ENCODE results near the gene GSG1L. TPM values are rescaled to one million over a fixed set of nuclear protein-coding genes. Genes with fewer than 3 reads are reported as not detected.
A peak's percentile ranks its signal among the peaks of the same experiment; 100 is the strongest.

The GSG1L gene
- total RNA-seq, 1 donor from 2014 or later: not detected

DNA sequence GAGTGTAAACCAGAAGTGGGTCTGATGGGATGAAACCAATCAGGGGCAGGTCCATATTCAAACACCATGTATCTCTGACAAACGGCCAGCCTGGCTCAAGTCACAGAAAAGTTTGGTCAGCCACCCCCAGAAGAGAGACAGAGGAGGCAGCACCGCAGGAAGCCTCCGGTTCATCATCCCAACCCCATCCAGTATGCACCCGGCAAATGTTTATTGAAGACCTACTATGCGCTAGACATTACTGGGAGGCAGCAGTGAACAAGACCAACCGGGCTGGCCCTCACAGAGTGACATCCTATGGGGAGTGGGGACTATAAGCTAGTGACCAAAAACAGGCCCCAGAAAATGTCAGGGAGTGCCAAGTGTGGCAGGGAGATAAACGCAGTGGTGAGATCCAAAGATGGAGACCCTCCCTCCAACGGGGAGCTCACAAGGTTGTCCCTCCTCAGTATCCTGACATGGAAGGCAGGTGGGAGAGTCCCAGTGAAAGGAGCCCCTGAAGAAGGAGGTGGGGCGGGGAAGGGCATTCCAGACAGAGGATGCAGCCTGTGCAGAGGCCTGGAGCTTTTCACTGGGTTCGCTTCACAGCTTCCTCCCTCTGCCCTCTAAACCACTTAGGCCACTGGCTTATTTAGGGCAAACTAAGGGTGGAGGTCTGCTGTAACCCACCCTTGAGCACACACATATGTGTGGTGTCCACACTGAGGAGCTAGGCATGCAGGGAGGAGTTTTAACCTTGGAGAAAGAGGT, 2.0 kb downstream of the GSG1L start:
- peaks cover 3 to 14% of the 10 kb centered on the region in 2 donors for H3K4me1 ChIP-seq
- peak overlapping the region in 1 of 2 donors; percentile 64 for H3K27ac ChIP-seq
- TF ChIP-seq, protein P1, sequence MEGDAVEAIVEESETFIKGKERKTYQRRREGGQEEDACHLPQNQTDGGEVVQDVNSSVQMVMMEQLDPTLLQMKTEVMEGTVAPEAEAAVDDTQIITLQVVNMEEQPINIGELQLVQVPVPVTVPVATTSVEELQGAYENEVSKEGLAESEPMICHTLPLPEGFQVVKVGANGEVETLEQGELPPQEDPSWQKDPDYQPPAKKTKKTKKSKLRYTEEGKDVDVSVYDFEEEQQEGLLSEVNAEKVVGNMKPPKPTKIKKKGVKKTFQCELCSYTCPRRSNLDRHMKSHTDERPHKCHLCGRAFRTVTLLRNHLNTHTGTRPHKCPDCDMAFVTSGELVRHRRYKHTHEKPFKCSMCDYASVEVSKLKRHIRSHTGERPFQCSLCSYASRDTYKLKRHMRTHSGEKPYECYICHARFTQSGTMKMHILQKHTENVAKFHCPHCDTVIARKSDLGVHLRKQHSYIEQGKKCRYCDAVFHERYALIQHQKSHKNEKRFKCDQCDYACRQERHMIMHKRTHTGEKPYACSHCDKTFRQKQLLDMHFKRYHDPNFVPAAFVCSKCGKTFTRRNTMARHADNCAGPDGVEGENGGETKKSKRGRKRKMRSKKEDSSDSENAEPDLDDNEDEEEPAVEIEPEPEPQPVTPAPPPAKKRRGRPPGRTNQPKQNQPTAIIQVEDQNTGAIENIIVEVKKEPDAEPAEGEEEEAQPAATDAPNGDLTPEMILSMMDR (IDR thresholded peaks at IDR 0.05): no peak
- no peaks in the 10 kb centered on the region for H3K27me3 ChIP-seq
- H3K9me3 ChIP-seq: no peaks in the 10 kb centered on the region
- DNase-seq (ENCODE audit: low spot score in 2 of 2): no peak
- H3K4me3 ChIP-seq: peak overlapping the region in 1 of 2 donors; percentile 85
- intact Hi-C loops (cut with DNase I): loop anchor here (1.0 kb wide), 1 partner anchor 18 kb away; no protein-coding TSS in a partner anchor
- no peaks in the 10 kb centered on the region for H3K36me3 ChIP-seq

DNA sequence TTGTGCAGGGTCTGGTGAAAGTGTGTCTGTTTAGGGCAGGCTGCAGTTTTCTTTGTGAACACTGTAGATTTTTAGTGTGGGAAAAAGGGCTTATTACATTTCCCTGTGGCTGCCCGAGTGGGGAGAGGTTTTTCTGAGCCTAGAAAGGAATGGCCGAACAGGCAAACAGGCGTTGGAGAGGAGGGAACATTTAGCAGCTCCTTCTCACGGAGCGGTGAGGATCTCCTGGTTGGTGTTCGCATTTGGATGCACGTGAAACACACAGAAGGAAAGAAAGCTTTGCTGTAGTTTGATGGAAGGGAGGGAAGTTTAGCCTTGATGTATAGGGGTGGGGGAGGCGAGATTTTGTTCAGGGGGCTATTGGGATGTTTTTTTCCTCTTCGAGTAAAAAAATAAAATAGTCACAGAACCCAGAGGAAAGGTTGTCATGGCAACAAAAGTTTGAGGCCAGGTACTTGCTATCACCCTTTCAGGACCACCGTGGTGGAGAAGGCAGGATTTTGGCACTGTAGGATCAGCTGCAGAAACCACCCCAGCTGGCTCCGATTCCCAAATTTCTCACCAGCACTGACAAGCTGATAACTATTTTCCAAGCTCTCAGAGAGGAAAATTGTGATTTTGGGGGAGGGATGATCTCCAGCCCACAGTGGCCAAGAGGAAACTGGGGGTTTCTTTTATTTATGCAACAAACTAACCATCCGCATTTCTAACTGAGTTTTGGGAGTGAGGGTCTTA, 3.5 kb downstream of the GSG1L start:
- peak overlapping the region in 1 of 2 donors; percentile 85 for H3K4me3 ChIP-seq
- no peaks in the 10 kb centered on the region for H3K27me3 ChIP-seq
- DNase-seq (ENCODE audit: low spot score in 2 of 2): no peak
- H3K9me3 ChIP-seq: no peaks in the 10 kb centered on the region
- H3K27ac ChIP-seq: peak overlapping the region; percentile 37 to 40
- TF ChIP-seq, protein P1 (IDR thresholded peaks at IDR 0.05): no peak
- intact Hi-C loops (cut with DNase I): no loop called here
- peaks cover 3 to 14% of the 10 kb centered on the region in 2 donors for H3K4me1 ChIP-seq
- no peaks in the 10 kb centered on the region for H3K36me3 ChIP-seq

DNA sequence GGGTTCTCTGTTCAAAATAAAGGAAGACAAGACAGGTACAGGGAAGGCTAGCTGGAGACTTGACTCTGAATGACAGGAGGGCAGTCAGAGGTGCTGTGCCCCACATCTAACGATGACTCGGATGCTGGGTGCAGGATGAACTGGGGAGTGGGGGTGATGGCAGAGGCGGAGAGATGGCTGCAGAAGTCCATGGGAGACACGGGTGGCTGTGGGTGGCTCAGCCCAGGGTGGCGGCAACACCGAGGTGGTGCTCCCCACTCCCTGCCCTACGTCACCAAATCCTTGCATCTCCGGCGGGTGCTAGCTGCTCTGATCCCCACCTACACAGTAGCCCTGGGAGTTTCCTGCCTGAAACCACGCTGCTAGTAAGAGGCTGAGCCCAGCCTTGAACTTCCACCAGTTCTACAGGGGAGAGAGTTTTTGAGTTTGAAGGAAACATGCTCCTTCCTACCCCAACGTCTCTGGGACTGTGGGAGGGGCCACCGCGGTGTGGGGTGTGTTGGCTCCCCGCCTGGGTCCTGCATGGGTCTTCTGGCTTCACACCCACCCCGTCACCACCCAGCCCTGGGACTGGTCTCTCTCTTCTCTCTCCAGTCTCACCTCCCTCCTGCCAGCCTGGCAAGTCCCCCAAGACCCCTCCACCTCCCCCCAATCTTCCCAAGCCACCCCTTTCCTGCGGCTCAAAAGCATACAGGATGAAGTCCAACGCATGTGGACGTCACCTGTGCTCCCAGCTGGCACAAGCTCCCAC, 4.5 kb downstream of the GSG1L start:
- H3K9me3 ChIP-seq: no peaks in the 10 kb centered on the region
- no peaks in the 10 kb centered on the region for H3K36me3 ChIP-seq
- TF ChIP-seq, protein P1 (IDR thresholded peaks at IDR 0.05): no peak
- H3K27ac ChIP-seq: no peak overlapping the region
- DNase-seq (ENCODE audit: low spot score in 2 of 2): no peak
- intact Hi-C loops (cut with DNase I): no loop called here
- H3K4me1 ChIP-seq: peaks cover 3 to 14% of the 10 kb centered on the region in 2 donors
- H3K27me3 ChIP-seq: no peaks in the 10 kb centered on the region
- no peak overlapping the region for H3K4me3 ChIP-seq

DNA sequence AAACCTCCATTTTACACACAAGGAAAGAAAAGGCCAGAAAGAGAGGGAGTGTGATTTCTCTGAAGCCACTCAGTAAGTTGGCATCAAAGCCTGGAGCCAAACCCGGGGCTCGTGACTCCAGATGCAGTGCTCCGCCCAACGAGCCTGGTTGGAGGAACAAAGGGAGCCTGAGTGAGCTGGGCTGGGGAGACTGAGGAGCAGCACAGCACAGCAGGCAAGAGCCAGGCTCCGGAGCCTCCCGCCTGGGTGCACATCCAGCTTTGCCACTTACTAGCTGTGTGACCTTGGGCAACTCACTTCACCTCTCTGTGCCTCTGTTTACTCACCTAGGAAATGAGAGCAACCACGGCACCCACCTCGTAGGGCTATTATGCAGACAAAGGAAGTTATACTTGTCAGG, 5.6 kb downstream of the GSG1L start:
- H3K9me3 ChIP-seq: no peaks in the 10 kb centered on the region
- H3K27me3 ChIP-seq: no peaks in the 10 kb centered on the region
- no peak overlapping the region for H3K27ac ChIP-seq
- intact Hi-C loops (cut with DNase I): no loop called here
- no peak overlapping the region for H3K4me3 ChIP-seq
- TF ChIP-seq, protein P1 (IDR thresholded peaks at IDR 0.05): no peak
- no peaks in the 10 kb centered on the region for H3K36me3 ChIP-seq
- DNase-seq (ENCODE audit: low spot score in 2 of 2): no peak
- peaks cover 0 to 11% of the 10 kb centered on the region in 2 donors for H3K4me1 ChIP-seq

GRCh38 chr16:28053461-28053860, 10.1 kb downstream of the GSG1L start:
- Histone ChIP-seq H3K36me3 (no peaks in the 10 kb centered on the region), H3K27me3 (no peaks in the 10 kb centered on the region), H3K9me3 (peaks cover 0 to 5% of the 10 kb centered on the region in 2 donors), H3K27ac (no peak overlapping the region), H3K4me3 (no peak overlapping the region), H3K4me1 (no peaks in the 10 kb centered on the region)
- no peak for DNase-seq (ENCODE audit: low spot score in 2 of 2)
- TF ChIP-seq, protein P1 (IDR thresholded peaks at IDR 0.05): no peak
- intact Hi-C loops (cut with DNase I): no loop called here
